ENCODE results near the gene CHRNG.

The CHRNG gene

DNA sequence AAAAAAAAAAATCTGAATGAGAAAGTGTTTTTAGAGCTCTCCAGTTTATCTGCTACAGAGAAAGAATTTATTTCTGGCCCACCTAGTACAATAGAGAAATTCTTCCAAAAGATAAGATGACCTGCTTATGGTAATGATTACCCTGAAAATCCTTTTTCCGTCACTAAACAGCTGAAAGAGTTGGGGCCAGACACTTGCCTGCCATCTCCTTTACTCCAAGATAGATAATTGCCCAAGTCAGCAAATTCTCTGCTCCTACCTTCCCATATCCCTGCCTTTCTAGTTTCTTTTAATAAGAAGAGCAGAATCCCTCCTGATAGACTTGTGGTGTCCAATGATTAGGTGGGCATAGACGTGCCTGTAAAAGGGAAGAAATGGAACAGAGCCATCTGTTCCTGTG is 39.1 kb downstream of the CHRNG start:
- Histone ChIP-seq H3K27me3 (ENCODE audit: insufficient read depth, low read depth) (no peaks in the 10 kb centered on the region), H3K36me3 (ENCODE audit: insufficient read depth) (no peaks in the 10 kb centered on the region), H3K4me3 (IDR thresholded peaks at IDR 0.05; ENCODE audit: insufficient read depth, low read depth, low read length) (no peak overlapping the region), H4K20me1 (ENCODE audit: insufficient read depth) (no peaks in the 10 kb centered on the region), H2AFZ (ENCODE audit: low read depth) (no peak overlapping the region), H3K9ac (no peak overlapping the region), H3K4me2 (no peak overlapping the region), H3K4me1 (ENCODE audit: low read depth, poor library complexity, severe bottlenecking) (no peaks in the 10 kb centered on the region), H3K79me2 (ENCODE audit: insufficient read depth, low read depth) (no peaks in the 10 kb centered on the region), H3K27ac (no peak overlapping the region)
- no peak for TF ChIP-seq CTCF (conservative IDR thresholded peaks at IDR 0.05; ENCODE audit: low read depth, low read length)

GRCh38 chr2:232580648-232580981 is 41.1 kb downstream of the CHRNG start:
- H2AFZ ChIP-seq (ENCODE audit: low read depth) = no peak overlapping the region
- H3K79me2 ChIP-seq (ENCODE audit: insufficient read depth, low read depth) = no peaks in the 10 kb centered on the region
- H3K27me3 ChIP-seq (ENCODE audit: insufficient read depth, low read depth) = no peaks in the 10 kb centered on the region
- no peaks in the 10 kb centered on the region for H3K36me3 ChIP-seq (ENCODE audit: insufficient read depth)
- H4K20me1 ChIP-seq (ENCODE audit: insufficient read depth) = no peaks in the 10 kb centered on the region
- H3K4me1 ChIP-seq (ENCODE audit: low read depth, poor library complexity, severe bottlenecking) = no peaks in the 10 kb centered on the region
- no peak for TF ChIP-seq CTCF (conservative IDR thresholded peaks at IDR 0.05; ENCODE audit: low read depth, low read length)
- no peak overlapping the region for H3K4me2 ChIP-seq
- no peak overlapping the region for H3K4me3 ChIP-seq (IDR thresholded peaks at IDR 0.05; ENCODE audit: insufficient read depth, low read depth, low read length)
- no peak overlapping the region for H3K27ac ChIP-seq
- no peak overlapping the region for H3K9ac ChIP-seq

DNA sequence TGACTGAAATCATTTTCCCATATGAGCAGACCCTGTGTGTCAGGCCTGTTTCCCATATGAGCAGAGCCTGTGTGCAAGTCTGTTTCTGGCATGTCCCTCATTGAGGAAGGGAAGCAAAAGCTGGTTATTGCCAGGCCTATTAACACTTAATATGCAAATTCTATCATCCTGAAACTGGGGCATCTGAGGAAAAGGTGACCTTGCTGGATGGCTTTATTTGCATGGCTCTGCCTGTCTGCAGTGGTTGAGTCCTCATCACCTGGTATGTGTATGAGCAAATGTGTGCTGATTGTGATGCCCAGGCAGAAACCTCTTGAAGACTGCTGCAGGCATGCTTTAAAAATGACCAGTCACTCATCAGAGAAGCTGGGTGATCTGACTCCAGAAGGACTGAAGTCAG is 42.2 kb downstream of the CHRNG start:
- Histone ChIP-seq H2AFZ (ENCODE audit: low read depth) (no peak overlapping the region), H4K20me1 (ENCODE audit: insufficient read depth) (no peaks in the 10 kb centered on the region), H3K27me3 (ENCODE audit: insufficient read depth, low read depth) (no peaks in the 10 kb centered on the region), H3K36me3 (ENCODE audit: insufficient read depth) (no peaks in the 10 kb centered on the region), H3K4me2 (no peak overlapping the region), H3K4me1 (ENCODE audit: low read depth, poor library complexity, severe bottlenecking) (no peaks in the 10 kb centered on the region), H3K79me2 (ENCODE audit: insufficient read depth, low read depth) (no peaks in the 10 kb centered on the region), H3K27ac (no peak overlapping the region), H3K4me3 (IDR thresholded peaks at IDR 0.05; ENCODE audit: insufficient read depth, low read depth, low read length) (no peak overlapping the region), H3K9ac (no peak overlapping the region)
- TF ChIP-seq CTCF (conservative IDR thresholded peaks at IDR 0.05; ENCODE audit: low read depth, low read length) = no peak

DNA sequence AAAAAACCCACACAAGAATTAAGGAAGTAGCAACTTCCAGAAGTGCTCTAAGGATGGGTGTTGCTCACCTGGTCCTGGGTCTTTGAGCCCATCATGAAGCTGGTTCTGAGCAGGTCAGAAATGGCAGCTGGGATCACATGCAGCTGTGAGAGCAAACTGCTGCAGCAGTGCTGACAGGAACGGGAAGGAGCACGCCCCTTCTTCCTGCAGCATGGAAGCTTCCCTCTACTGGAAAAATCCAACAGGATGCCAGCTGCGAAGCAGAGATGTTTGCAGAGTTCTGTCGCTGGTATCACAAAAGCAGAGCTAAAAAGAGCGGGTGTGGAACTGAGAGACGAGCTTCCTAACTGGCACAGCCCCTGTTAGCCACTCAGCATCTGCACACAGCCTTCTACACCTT is 44.7 kb downstream of the CHRNG start:
- H3K4me1 ChIP-seq (ENCODE audit: low read depth, poor library complexity, severe bottlenecking) = no peaks in the 10 kb centered on the region
- H3K9ac ChIP-seq = no peak overlapping the region
- no peaks in the 10 kb centered on the region for H3K36me3 ChIP-seq (ENCODE audit: insufficient read depth)
- TF ChIP-seq CTCF (conservative IDR thresholded peaks at IDR 0.05; ENCODE audit: low read depth, low read length) = no peak
- no peaks in the 10 kb centered on the region for H4K20me1 ChIP-seq (ENCODE audit: insufficient read depth)
- no peaks in the 10 kb centered on the region for H3K79me2 ChIP-seq (ENCODE audit: insufficient read depth, low read depth)
- no peaks in the 10 kb centered on the region for H3K27me3 ChIP-seq (ENCODE audit: insufficient read depth, low read depth)
- H3K4me2 ChIP-seq = no peak overlapping the region
- no peak overlapping the region for H3K4me3 ChIP-seq (IDR thresholded peaks at IDR 0.05; ENCODE audit: insufficient read depth, low read depth, low read length)
- no peak overlapping the region for H3K27ac ChIP-seq
- H2AFZ ChIP-seq (ENCODE audit: low read depth) = no peak overlapping the region

Measured in KMS-11 (cell line).